Glomerular endothelial cell (primary cell): ENCODE measurements around the gene ARHGEF33. TPM values are rescaled to one million over a fixed set of nuclear protein-coding genes. Genes with fewer than 3 reads are reported as not detected.
A peak's percentile ranks its signal among the peaks of the same experiment; 100 is the strongest.
"Not testable (repeated sequence)": the region's sequence is repeated elsewhere in the genome, so short reads cannot be mapped to it uniquely, and the experiment has no call there.

Source experiments
- DNase-seq: peaks from one replicate; pipeline ENCODE4 v3.0.0-alpha.2; 2011; ENCODE audit warnings: low read depth, low spot score; ENCODE audit errors: extremely low read depth
- total RNA-seq: library from RNA; depleted of rRNA; stranded (reverse); fragments of >200 nt; gene quantifications from 2 replicates; pipeline ENCODE4 v1.2.3, GENCODE V29; 2015

The ARHGEF33 gene
- total RNA-seq, 1 donor from 2014 or later = 0.18 TPM

DNA sequence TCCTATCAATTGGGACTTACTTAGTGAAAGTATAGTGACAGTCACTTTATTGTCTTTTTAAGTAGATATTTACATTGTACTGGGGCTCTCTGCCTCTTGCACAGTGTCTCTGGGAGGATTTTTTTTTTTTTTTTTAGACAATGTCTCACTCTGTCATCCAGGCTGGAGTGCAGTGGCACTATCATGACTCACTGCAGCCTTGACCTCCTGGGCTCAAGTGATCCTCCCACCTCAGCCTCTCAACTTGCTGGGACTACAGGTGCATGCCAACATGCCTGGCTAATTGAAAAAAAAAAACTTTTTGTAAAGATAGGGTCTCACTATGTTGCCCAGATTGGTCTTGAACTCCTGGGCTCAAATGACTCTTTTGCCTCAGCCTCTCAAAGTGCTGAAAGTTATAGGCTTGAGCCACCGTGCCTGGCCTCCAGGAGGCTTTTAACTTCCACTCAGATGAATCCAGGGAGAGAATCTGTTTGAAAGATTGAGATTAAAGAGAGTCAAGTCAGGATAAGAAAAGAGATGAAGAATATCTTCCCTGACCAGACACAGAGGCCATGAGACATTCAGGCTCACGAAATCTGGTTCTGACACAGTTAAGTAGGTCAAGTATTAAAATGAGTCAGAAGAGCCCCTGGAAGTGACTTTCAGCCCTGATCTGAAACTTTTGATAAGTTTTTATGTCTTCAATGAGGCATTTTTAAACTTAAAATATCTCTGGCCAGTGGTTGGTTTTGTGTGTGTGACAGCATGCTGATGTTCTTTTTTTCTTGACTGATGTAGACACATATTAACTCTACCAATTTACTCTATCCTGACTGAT lies 18.3 kb downstream of the ARHGEF33 start:
- DNase-seq = no peak

DNA sequence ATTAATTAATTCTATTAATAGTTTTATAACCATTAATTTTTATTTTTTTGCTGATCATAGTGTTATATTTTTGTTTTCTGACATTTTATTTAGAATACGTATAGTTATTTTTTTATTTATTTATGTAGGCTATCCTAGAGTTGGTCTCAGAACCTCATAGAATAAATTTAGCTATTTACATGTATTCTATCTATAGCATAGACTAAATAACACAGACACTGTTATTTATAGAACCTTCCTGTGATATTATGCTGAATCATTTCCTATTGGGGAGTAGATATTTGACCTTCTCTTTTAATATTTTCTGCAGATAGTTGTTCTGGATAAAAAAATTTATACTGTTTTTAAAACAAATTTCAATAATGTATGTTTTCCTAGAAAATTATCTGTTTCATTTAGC lies 20.2 kb downstream of the ARHGEF33 start:
- DNase-seq = no peak

- DNase-seq = no peak
Measured at GRCh38 chr2:38911191-38911590, 21.5 kb downstream of the ARHGEF33 start.

DNA sequence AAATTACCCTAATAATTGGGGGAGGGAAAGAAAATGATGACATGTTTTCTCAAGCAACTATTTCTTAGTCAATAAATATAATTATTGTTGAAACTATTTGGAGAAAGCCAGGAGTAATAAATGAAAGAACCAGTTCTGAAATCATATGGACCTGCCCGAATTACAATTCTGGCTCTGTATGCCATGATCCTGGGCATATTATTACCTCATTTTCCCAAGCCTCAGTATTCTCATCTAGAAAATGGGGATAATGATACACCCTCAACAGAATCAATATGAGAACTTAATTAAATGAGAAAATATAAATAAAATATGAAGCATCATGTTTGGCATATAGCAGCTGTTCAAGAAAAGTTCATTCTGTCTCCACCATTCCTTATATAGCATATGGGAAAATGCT lies 22.9 kb downstream of the ARHGEF33 start:
- no peak for DNase-seq

DNA sequence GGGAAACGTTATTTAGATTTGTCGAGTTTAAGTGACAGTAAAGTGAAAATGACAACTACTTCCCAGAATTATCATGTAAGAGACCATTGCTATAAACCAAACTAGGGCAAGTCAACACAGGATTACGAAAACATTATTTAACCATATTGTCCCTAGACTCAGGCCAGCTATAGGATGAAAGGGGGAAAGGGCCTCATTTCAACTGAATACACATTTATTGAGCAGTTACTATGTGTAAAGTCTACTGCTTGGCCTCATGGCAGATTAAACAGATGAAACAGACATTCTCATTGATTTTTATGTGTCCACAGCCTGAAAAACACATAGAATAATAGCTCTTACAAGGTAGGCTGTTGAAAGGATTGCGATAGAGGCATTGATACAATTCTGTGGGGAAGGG lies 32.7 kb downstream of the ARHGEF33 start:
- no peak for DNase-seq

DNA sequence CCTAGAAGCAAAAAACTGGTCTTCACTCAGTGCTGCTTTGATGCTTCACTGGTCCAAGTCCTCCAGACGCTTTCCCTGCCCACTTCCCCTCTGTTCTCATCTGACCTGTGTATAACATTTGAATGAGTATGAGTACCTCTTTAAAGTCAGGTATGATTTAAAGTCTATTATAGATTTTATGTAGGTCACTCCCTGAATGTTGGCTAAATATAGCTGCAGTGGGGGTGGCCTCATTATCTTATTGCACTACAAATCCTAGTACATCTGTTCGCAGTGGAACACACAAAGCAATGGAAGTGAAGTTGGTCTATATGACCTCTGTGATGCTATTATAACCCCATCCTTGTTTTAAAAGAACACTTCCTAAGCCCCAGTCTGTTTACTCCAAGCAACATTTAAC lies 33.2 kb downstream of the ARHGEF33 start:
- no peak for DNase-seq

DNA sequence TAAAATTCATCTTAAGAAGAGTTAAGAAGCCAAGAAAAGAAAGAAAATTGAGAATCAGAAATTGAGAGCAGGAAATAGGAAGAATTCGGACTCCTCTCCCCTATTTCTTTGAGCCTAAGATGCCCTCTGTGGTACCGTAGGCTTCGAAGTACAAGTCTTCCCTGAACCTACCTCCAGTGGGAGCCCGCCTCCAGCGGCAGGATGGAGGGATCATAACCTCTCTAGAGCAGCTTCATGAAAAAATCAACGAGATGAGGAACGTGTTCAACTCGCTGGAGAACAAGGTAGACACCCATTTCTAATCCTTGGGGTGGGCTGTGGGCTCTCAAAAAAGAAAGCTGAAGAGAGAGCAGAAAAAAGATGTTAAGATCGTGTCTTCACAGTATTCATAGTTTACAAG lies 36.3 kb downstream of the ARHGEF33 start:
- DNase-seq = no peak

GRCh38 chr2:38930600-38930999 lies 40.9 kb downstream of the ARHGEF33 start:
- DNase-seq = no peak

GRCh38 chr2:38932586-38932985 lies 42.9 kb downstream of the ARHGEF33 start:
- DNase-seq = no peak

- no peak for DNase-seq
Measured at GRCh38 chr2:38933653-38934052, 44.0 kb downstream of the ARHGEF33 start.

DNA sequence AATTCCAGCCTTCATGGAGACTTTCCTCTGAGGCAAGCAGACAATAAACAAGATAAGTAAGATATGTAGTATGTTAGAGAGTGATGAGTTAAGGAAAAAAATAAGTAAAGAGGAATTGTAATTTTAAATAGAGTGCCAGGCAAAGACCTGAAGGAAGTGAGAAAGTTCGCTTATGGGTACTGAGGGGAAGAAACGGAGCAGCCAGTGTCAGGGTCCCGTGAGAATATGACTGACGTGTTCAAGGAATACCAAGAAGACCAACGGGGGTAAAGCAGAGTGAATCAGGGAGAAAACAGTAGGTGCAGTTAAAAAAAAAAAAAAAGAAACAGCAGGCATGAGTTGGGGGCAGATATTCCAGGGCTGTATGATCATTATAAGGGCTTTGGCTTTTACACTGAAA lies 45.1 kb downstream of the ARHGEF33 start:
- no peak for DNase-seq

GRCh38 chr2:38935568-38936172 lies 46.0 kb downstream of the ARHGEF33 start:
- no peak for DNase-seq

- DNase-seq = not testable (repeated sequence)
Measured at GRCh38 chr2:38936516-38936915, 46.8 kb downstream of the ARHGEF33 start.

DNA sequence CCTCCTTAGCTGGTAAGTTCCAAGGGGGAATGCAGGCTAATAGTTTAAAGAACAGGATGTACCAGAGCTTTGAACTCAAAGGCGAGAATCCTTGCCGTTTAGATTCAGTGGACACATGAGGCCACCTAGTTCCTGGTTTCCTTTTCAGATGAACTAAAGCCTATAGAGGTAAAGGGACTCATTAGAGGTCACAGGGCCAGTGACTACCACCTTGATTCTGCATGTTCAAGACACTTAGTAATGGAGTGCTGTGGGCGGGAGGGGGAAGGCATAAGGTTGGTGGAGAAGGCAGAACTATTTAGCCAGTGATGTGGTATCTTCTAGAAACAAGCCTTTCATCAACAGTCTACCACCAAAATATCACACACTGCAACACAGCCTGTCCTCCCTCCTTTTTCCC lies 47.9 kb downstream of the ARHGEF33 start:
- no peak for DNase-seq

- DNase-seq = no peak
Measured at GRCh38 chr2:38940746-38941145, 51.1 kb downstream of the ARHGEF33 start.

DNA sequence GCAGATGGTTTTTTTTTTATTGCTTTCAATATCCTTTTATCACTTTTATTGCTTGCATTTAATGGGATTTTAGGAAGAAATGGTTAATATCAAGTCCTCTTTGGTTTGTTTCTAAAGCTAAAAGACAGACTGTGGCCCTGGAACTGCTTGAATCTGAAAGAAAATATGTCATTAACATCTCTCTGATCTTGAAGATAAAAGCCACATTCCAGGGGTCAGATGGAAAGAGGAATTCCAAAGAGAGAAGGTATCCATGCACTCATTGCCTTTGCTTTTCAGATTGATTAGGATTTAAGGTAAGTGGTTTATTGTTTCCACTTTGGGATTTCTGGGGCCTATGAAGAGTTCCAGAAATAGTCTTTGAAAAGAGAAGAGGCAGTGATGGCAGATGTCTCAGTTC lies 54.1 kb downstream of the ARHGEF33 start:
- DNase-seq = no peak

- no peak for DNase-seq
Measured at GRCh38 chr2:38945372-38945771, 55.7 kb downstream of the ARHGEF33 start.

DNA sequence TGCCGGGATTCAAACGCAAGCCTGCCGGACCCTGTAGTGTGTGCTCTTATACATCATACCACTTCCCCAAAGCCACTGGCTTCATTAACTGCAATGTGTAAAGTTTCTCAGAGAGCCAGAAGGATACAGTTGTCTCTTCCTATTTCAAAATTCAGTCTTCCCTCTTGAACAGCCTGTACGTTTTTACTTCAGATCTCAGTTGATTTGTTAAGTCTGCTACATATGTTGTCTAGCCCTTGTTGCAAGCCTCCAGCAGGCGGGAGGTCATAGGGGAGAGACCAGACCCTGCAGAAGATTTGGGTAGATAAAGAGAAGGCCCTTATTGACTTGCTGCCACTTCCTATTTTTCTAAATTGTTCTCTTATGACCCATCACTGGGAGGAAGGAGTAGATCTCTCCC lies 56.2 kb downstream of the ARHGEF33 start:
- no peak for DNase-seq

GRCh38 chr2:38947241-38948239 lies 57.9 kb downstream of the ARHGEF33 start:
- DNase-seq = peak; percentile 51

DNA sequence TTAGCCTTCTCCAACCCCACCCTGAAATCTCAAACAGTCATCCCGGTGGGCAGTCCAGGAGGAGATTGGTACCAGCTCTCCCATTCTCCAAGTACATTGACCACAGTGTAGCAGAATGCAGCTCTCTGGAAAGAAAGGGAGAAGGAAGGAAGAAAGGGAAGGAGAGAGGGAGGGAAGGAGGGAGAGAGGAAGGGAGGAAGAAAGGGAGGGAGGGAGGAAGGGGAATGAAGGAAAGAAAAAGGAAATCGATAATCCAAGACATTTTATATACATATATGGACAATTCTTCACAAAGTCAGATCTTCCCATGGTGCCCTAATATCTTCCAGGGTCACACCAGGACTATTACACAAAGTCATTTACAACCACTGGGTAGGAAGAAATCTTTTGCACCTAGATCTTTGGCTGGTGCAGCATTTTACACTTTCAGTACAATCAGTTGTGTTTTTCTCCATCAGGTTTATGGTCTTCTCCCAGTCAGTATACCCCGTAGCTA lies 58.8 kb downstream of the ARHGEF33 start:
- no peak for DNase-seq

DNA sequence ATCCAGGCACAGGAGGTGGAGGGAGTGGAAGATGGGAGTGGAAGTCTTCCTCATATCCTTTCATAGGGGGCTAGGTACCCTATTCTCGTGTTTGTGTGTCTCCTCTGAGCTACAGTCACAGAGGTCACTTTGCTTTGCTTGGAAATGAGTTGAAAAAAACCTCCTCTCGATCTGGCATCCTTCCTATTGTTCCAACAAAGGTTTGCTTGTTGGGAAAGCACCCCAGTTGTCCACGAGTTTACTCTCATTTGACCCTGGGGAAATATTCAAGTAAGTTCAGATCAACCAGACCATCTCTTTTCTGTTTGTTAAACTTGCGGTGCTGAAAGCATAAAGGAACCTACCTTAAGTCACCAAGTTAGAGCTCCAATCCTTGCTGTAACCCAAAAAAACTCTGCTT lies 59.3 kb downstream of the ARHGEF33 start:
- DNase-seq = no peak
